Measurements from ENCODE around the gene SGCG.
"Not testable (repeated sequence)": the region's sequence is repeated elsewhere in the genome, so short reads cannot be mapped to it uniquely, and the experiment has no call there.

Gene SGCG

GRCh38 chr13:23231241-23231640, 50.5 kb downstream of the SGCG start:
- no peak for DNase-seq

DNA sequence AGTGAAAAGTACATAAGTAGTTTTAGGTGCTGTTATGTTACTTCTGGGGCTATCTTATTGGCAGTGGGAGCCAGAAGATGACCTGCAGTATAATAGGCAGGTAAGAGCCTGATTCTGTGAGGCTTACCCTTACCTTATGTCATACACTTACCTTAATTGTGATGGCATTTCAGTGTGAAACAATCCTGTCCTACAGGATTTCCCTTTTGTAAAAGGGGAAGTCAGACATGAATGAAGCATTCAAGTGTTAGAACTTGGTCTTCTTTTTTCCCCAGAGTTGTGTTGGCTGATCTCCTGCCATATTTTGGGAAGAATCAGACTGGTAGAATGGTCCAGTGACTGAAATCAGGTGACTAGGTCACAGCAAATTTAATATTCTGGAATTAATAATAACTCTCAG, 55.2 kb downstream of the SGCG start:
- DNase-seq, result no peak

DNA sequence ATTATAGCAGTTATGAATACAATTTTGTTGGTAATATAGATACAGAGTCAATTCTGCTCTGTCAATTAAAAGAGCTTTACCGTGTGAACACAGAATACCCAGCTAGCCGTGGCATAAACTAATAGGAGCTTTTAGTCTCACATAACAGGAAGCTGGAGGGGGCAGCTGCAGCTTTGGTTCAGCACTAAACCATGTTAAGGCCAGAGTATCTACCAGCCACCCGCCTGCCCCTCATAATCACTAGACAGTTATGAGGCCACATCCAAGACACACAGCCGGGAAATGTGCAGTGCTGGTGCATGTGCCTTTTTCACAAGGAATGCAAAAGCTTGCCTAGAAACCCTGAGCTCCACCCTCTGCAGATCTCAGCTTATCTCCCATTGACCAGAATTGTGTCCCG, 62.3 kb downstream of the SGCG start:
- DNase-seq, result no peak

- DNase-seq, result not testable (repeated sequence)
These were observed 67.6 kb downstream of the SGCG start for GRCh38 chr13:23248410-23248809.

DNA sequence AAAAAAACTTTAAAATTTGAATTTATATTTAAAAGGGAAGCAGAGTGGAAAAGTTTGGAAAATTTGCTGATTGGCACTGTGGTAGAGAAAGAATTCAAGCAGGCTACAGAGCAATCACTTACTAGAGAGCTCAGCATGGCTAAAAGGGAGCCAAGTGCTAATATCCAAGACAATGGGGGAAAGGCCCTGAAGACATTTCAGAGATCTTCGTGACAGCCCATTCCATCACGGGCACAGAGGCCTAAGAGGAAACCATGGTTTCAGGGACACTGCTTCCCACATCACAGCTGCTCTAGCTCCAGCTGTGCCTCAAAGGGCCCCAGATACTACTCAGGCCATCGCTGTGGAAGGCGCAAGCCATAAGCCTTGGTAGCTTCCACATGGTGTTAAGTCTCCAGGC, 73.7 kb downstream of the SGCG start:
- DNase-seq, result no peak

GRCh38 chr13:23267571-23267970, 86.8 kb downstream of the SGCG start:
- DNase-seq, result no peak

DNA sequence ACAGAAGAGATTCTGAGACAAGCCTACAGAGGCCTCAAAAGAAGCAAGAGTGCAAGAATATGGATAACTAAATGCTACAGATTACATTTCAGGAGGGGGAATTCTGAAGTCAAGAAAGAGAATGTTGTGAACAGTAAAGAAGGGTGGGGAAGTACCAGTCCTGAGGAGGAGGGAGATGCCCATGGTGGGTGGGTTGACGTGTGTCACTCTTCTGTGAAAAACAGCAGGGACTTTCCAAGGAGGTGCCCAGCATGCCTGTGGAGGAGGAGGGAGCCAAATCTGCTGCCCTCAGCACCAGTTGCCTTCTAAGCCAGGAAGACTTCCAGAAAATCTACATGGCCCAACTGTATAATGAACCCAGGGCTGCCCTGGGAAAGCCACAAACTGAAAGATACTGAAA, 87.7 kb downstream of the SGCG start:
- DNase-seq, result peak; percentile 3

- DNase-seq, result no peak
These were observed 90.6 kb downstream of the SGCG start for GRCh38 chr13:23271331-23271730.

DNA sequence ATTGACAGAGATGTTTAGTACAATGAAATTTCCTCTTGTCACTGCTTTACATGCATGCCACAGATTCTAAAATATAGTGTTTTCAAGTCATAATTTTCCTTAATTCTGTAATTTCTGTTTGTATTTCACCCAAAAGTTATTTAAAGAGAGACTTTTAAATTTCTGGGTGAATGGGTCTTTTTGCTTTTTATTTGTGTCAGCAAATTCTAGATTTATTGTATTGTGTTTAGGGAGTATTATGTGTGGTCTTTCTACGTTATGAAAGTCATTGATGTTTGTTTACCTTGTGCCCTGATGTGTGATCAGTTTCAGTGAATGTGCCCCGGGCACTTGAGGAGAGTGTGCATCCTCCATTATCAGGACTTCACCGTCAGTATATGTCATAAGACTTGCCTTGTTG, 92.7 kb downstream of the SGCG start:
- no peak for DNase-seq

GRCh38 chr13:23279321-23279720, 98.5 kb downstream of the SGCG start:
- DNase-seq, result no peak

- DNase-seq, result no peak
These were observed 107.8 kb downstream of the SGCG start for GRCh38 chr13:23288564-23288963.

GRCh38 chr13:23288995-23289394, 108.2 kb downstream of the SGCG start:
- no peak for DNase-seq

- no peak for DNase-seq
These were observed 109.2 kb downstream of the SGCG start for GRCh38 chr13:23289917-23290357.

DNA sequence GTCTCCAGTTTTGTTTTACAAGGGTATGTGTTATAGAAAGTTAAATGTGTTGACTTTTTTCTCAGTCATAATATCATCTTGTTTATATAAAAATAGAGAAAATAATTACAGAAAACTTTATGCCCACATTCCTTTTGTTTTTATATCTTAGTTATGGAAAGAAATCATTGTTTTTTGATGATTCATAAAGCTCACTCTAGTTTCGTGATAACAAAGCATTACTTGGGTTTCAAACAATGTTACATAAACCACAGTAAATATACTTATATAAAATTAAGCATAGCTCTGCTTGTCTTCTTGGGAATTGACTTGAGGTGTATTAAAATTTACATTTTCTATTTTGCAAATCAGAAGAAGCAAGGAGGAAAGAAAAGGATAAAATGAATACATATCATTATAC, 111.8 kb downstream of the SGCG start:
- no peak for DNase-seq

- DNase-seq, result not testable (repeated sequence)
These were observed 134.1 kb downstream of the SGCG start for GRCh38 chr13:23314837-23315236.

- DNase-seq, result no peak
These were observed 139.1 kb downstream of the SGCG start for GRCh38 chr13:23319883-23320224.

GRCh38 chr13:23320926-23321534, 140.3 kb downstream of the SGCG start:
- DNase-seq, result no peak

DNA sequence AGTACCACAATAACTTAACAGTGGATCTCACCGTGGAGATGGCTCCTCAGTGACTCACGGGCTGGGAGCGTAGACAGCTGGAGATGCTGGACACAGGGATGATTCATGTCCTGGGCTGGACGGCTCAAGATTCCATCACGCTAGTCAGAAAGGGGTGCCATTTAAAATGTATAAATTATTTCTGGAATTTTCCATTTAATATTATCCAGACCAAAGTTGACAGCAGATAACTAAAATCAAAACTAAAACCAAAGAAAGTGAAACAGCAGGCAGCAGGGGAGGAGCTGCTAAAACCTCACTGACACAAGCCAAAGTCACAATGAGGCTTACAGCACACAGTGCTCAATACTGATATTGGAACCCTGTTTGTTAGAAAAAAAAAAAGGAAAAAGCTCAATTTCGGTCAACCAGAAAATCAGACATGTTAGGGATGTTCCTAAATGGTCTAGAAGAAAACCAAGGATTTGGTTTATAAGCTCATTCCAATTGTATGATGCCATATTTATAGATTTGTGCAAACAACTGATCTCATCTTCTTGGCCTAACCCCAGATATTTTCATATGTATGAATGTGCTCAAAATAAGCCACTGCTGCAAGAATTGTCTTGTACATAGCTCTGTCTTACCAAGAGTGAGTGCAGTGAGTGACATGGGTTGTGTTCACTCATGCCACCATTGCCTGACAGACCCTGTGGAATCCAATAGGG, 140.9 kb downstream of the SGCG start:
- no peak for DNase-seq

GRCh38 chr13:23322353-23323336, 141.9 kb downstream of the SGCG start:
- no peak for DNase-seq

DNA sequence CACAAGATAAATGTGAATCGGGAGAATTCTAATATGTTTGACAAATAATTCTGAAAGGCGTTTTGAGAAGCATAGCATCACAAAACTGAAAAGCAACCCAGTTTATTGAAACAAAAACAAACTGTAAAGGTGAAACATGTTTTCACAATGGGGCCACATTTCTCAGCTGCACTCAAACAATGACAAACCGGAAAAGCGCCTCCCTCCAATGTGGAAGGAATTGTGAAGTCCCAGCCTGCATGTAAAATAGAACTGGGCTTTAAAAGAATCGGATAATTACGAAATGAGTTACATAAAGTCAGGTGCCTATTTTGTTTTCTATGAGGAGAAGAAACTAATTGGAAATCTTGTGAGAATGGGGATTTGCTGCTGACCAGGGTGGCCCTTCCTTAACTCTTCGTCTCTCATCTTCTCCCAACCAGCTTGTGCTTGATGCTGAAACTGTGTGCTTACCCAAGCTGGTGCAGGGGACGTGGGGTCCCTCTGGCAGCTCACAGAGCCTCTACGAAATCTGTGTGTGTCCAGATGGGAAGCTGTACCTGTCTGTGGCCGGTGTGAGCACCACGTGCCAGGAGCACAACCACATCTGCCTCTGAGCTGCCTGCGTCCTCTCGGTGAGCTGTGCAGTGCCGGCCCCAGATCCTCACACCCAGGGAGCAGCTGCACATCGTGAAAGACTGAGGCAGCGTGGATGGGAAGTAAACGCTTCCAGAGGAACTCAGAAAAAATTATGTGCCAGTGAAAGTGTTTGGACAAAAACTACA, 143.3 kb downstream of the SGCG start:
- DNase-seq, result no peak

- no peak for DNase-seq
These were observed 144.4 kb downstream of the SGCG start for GRCh38 chr13:23325191-23325590.

DNA sequence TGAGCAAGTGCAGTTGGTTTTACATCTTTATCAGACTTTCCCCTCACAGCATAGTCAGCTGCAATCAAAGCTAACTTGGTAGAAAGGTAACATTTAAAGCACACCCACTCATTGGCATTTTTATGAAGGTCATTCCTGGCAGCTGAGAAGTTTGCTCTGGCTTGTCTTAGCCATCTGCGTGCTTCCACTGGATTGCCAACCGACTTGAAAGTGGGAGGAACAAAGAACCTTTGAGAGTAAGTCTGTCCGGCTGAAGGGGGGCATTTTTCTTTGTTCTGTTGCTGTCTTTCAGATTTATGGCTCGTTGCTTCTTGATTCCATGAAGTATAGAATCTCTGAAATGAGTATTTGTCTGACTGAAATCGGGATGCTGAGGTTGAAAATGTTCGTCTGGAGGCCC, 149.6 kb downstream of the SGCG start:
- DNase-seq, result no peak

GRCh38 chr13:23339225-23339624, 158.4 kb downstream of the SGCG start:
- DNase-seq, result no peak
